Mesenchymal stem cell (in vitro differentiated cells and primary cell): Measurements from ENCODE around the gene OSBPL3.

Source experiments
- DNase-seq: peaks from one replicate; pipeline ENCODE4 v3.0.0-alpha.2; 2013
- H2AFZ ChIP-seq: one replicate; pipeline ENCODE4 v1.6.1; 2013; ENCODE audit warnings: low read depth, mild to moderate bottlenecking, control low read depth, inconsistent platforms, low read length, moderate library complexity
- H2AK5ac ChIP-seq: 2 replicates; pipeline ENCODE4 v1.6.1; 2013; ENCODE audit warnings: low read length, moderate library complexity, mild to moderate bottlenecking, inconsistent platforms; ENCODE audit not compliant: severe bottlenecking
- H2BK120ac ChIP-seq: one replicate; pipeline ENCODE4 v1.6.1; 2013; ENCODE audit warnings: low read depth, mild to moderate bottlenecking, inconsistent platforms, low read length, moderate library complexity
- H2BK12ac ChIP-seq, 2 experiments: one replicate each; pipeline ENCODE4 v1.6.1; 2013; ENCODE audit warnings: inconsistent platforms in 2 of 2, low read length in 2 of 2, mild to moderate bottlenecking in 2 of 2, moderate library complexity in 2 of 2, control low read depth in 1 of 2
- H2BK15ac ChIP-seq: one replicate; pipeline ENCODE4 v1.6.1; 2013; ENCODE audit warnings: mild to moderate bottlenecking, low read depth, inconsistent platforms; ENCODE audit not compliant: poor library complexity, severe bottlenecking
- H2BK5ac ChIP-seq: 2 replicates; pipeline ENCODE4 v1.6.1; 2013; ENCODE audit warnings: low read depth, mild to moderate bottlenecking, low read length, control low read depth, inconsistent platforms; ENCODE audit not compliant: poor library complexity, severe bottlenecking
- H3K14ac ChIP-seq, 2 experiments: one replicate each; pipeline ENCODE4 v1.6.1; 2013; ENCODE audit warnings: inconsistent platforms in 2 of 2, low read length in 2 of 2, control low read depth in 1 of 2, mild to moderate bottlenecking in 1 of 2, moderate library complexity in 1 of 2
- H3K18ac ChIP-seq, 2 experiments: one replicate each; pipeline ENCODE4 v1.6.1; 2013; ENCODE audit warnings: inconsistent platforms in 2 of 2, low read length in 2 of 2, control low read depth in 1 of 2, low read depth in 1 of 2, mild to moderate bottlenecking in 1 of 2
- H3K23ac ChIP-seq, 2 experiments: one replicate each; pipeline ENCODE4 v1.6.1; 2013; ENCODE audit warnings: inconsistent platforms in 2 of 2, low read length in 2 of 2, mild to moderate bottlenecking in 2 of 2, moderate library complexity in 2 of 2, control low read depth in 1 of 2
- H3K27ac ChIP-seq: 2 replicates; pipeline ENCODE4 v1.5.1; 2013; ENCODE audit warnings: mild to moderate bottlenecking, moderate library complexity, low read length, control low read depth, inconsistent platforms; ENCODE audit not compliant: poor library complexity, severe bottlenecking
- H3K27me3 ChIP-seq, 2 experiments: 2 replicates each; pipeline versions ENCODE4 v1.6.1 to v1.7.0; 2013; ENCODE audit warnings: low read length in 2 of 2, mild to moderate bottlenecking in 2 of 2, moderate library complexity in 2 of 2, control low read depth in 1 of 2, inconsistent platforms in 1 of 2; ENCODE audit not compliant: control insufficient read depth in 1 of 2, insufficient read depth in 1 of 2
- H3K36me3 ChIP-seq, 2 experiments: 2 replicates each; pipeline versions ENCODE4 v1.6.1 to v1.7.0; 2013; ENCODE audit warnings: low read length in 2 of 2, control low read depth in 1 of 2, inconsistent platforms in 1 of 2, low read depth in 1 of 2, mild to moderate bottlenecking in 1 of 2; ENCODE audit not compliant: insufficient read depth in 2 of 2, control insufficient read depth in 1 of 2
- H3K4ac ChIP-seq, 2 experiments: one replicate each; pipeline ENCODE4 v1.6.1; 2013; ENCODE audit warnings: inconsistent platforms in 2 of 2, low read length in 2 of 2, mild to moderate bottlenecking in 2 of 2, moderate library complexity in 2 of 2, control low read depth in 1 of 2, low read depth in 1 of 2
- H3K4me1 ChIP-seq: 2 replicates; pipeline ENCODE4 v1.6.1; 2013; ENCODE audit warnings: low read depth, low read length, control low read depth; ENCODE audit not compliant: control insufficient read depth, insufficient read depth
- H3K4me2 ChIP-seq: 2 replicates; pipeline ENCODE4 v1.6.1; 2013; ENCODE audit warnings: low read length, mild to moderate bottlenecking, inconsistent platforms; ENCODE audit not compliant: poor library complexity, severe bottlenecking
- H3K4me3 ChIP-seq, 2 experiments: 2 replicates each; pipeline versions ENCODE4 v1.5.1 to v1.7.0; 2013; ENCODE audit warnings: low read length in 2 of 2, mild to moderate bottlenecking in 2 of 2, control low read depth in 1 of 2, low read depth in 1 of 2; ENCODE audit not compliant: insufficient read depth in 1 of 2
- H3K79me1 ChIP-seq: replicated peaks from 2 replicates; pipeline ENCODE4 v1.6.1; 2013; ENCODE audit warnings: mild to moderate bottlenecking, control low read depth, low read length, inconsistent platforms; ENCODE audit not compliant: poor library complexity, severe bottlenecking
- H3K9ac ChIP-seq: 2 replicates; pipeline ENCODE4 v1.7.0; 2013; ENCODE audit warnings: mild to moderate bottlenecking, low read length, moderate library complexity
- H3K9me3 ChIP-seq: 2 replicates; pipeline ENCODE4 v1.7.0; 2013; ENCODE audit warnings: mild to moderate bottlenecking, low read length; ENCODE audit not compliant: control insufficient read depth
- H4K8ac ChIP-seq: one replicate; pipeline ENCODE4 v1.6.1; 2013; ENCODE audit warnings: inconsistent platforms, mild to moderate bottlenecking, low read length, moderate library complexity
- H4K91ac ChIP-seq: one replicate; pipeline ENCODE4 v1.6.1; 2013; ENCODE audit warnings: mild to moderate bottlenecking, low read length, inconsistent platforms
- WGBS: methylation state at CpG from one replicate; pipeline ENCODE4 v1.1.7; 2013; ENCODE audit warnings: mixed read lengths; 5-methylcytosine and 5-hydroxymethylcytosine counted together

The OSBPL3 gene

GRCh38 chr7:24756545-24757352 lies 223.2 kb downstream of the OSBPL3 start:
- Histone ChIP-seq H3K27me3 (no peaks in the 10 kb centered on the region), H4K8ac (peak overlapping the region; percentile 75), H3K4me1 (peaks cover 13% of the 10 kb centered on the region), H2BK15ac (peak overlapping the region; percentile 26), H3K14ac (peak overlapping the region in 1 of 2 experiments; percentile 81), H3K9ac (peak overlapping the region; percentile 92), H2BK12ac (no peak overlapping the region), H2AK5ac (peak overlapping the region; percentile 57), H3K4ac (peak overlapping the region in 1 of 2 experiments; percentile 22), H3K36me3 (no peaks in the 10 kb centered on the region), H2BK120ac (peak overlapping the region; percentile 42), H3K18ac (peak overlapping the region; percentile 47 to 80), H3K4me3 (peak overlapping the region; percentile 79 to 82), H3K4me2 (peak overlapping the region; percentile 34), H4K91ac (no peak overlapping the region), H3K79me1 (peaks cover 8% of the 10 kb centered on the region), H3K9me3 (no peaks in the 10 kb centered on the region), H2BK5ac (peak overlapping the region; percentile 61), H3K27ac (peak overlapping the region; percentile 68), H2AFZ (peak overlapping the region; percentile 30), H3K23ac (no peak overlapping the region)
- peak; percentile 68 for DNase-seq
- 4% methylated on average over 42 of the region's 54 CpGs for whole genome bisulfite sequencing

DNA sequence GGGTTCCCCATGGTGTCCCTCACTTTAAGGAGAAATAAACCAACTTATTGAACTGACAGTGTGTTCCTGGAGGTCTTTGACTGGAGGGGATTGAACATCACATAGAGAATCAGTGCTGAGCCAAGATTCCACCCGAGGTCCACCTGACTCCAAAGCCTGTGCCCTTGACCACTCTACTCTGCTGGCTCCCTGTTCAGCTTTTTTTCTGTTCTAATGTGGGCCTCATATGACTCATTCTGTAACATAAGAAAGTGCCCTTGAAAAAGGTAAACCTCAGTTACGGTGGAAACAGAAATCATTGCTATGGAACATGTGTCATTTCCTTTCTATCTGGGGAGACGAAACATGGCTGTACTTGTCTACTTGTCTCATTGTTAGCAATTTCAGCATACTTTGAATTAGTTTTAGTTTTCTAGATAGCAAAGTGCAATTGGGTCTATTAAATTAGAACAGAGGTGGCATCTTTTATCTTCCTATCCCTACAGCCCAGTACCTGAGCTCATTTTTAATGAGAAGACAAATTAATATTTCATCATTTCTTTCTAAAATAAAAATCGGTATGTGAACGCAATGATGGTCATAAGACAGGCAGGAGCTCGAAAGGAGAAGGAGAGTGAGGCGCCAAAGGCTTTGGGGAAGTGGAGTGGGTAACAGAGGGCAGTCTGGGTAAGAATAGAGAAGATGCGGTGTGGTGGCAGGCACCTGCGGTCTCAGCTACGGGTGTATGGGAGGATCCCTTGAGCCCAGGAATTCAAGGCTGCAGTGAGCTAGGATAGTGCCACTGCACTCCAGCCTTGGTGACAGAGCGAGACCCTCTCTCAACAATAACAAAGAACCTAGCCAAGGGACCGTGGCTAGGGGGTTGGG lies 224.2 kb downstream of the OSBPL3 start:
- peak overlapping the region; percentile 68 for H3K27ac ChIP-seq

GRCh38 chr7:24754906-24755506 lies 225.0 kb downstream of the OSBPL3 start:
- H3K27ac ChIP-seq: peak overlapping the region; percentile 9
- H3K9me3 ChIP-seq: no peaks in the 10 kb centered on the region
- H2BK15ac ChIP-seq: no peak overlapping the region
- H3K18ac ChIP-seq: no peak overlapping the region
- H3K4me1 ChIP-seq: peaks cover 13% of the 10 kb centered on the region
- no peak overlapping the region for H3K4me3 ChIP-seq
- H2BK12ac ChIP-seq: no peak overlapping the region
- no peak overlapping the region for H2BK120ac ChIP-seq
- H3K14ac ChIP-seq: no peak overlapping the region
- no peak overlapping the region for H3K4me2 ChIP-seq
- 78% methylated on average over 3 of the region's 3 CpGs for WGBS
- no peak overlapping the region for H3K9ac ChIP-seq
- no peaks in the 10 kb centered on the region for H3K27me3 ChIP-seq
- H4K91ac ChIP-seq: no peak overlapping the region
- H3K36me3 ChIP-seq: no peaks in the 10 kb centered on the region
- H3K23ac ChIP-seq: no peak overlapping the region
- no peak overlapping the region for H2AFZ ChIP-seq
- DNase-seq: no peak
- peak overlapping the region in 1 of 2 experiments; percentile 20 for H3K4ac ChIP-seq
- peaks cover 11% of the 10 kb centered on the region for H3K79me1 ChIP-seq
- no peak overlapping the region for H4K8ac ChIP-seq
- no peak overlapping the region for H2BK5ac ChIP-seq
- peak overlapping the region; percentile 3 for H2AK5ac ChIP-seq

More for the DNA sequence above, 224.2 kb downstream of the OSBPL3 start:
- Histone ChIP-seq H4K91ac (no peak overlapping the region), H2BK12ac (peak overlapping the region in 1 of 2 experiments; percentile 45), H2AK5ac (peak overlapping the region; percentile 57), H3K4ac (no peak overlapping the region), H4K8ac (no peak overlapping the region), H3K36me3 (no peaks in the 10 kb centered on the region), H3K18ac (peak overlapping the region; percentile 5), H3K79me1 (peaks cover 9% of the 10 kb centered on the region), H2AFZ (no peak overlapping the region), H3K9me3 (no peaks in the 10 kb centered on the region), H3K4me2 (peak overlapping the region; percentile 34), H2BK120ac (no peak overlapping the region), H3K23ac (no peak overlapping the region), H3K14ac (no peak overlapping the region), H3K4me3 (peak overlapping the region in 1 of 2 experiments; percentile 82), H2BK5ac (no peak overlapping the region), H3K4me1 (peaks cover 13% of the 10 kb centered on the region), H3K9ac (peak overlapping the region; percentile 92), H3K27me3 (no peaks in the 10 kb centered on the region), H2BK15ac (no peak overlapping the region)
- WGBS: 71% methylated on average over 10 of the region's 12 CpGs
- DNase-seq: peak; percentile 68
